Muscle layer of duodenum (tissue), 2 donors: Measurements from ENCODE around the gene TMTC2.

Experiments used
- H3K27ac ChIP-seq: one replicate; pipeline ENCODE4 v1.7.0; 2013; ENCODE audit warnings: mild to moderate bottlenecking, low read length
- H3K27me3 ChIP-seq: one replicate; pipeline ENCODE4 v1.7.0; 2013; ENCODE audit warnings: low read depth, mild to moderate bottlenecking, control low read depth, low read length
- H3K36me3 ChIP-seq, 2 donors: one replicate each; pipeline ENCODE4 v1.7.0; 2013; ENCODE audit warnings: low read length in 2 of 2, control low read depth in 1 of 2, mild to moderate bottlenecking in 1 of 2; ENCODE audit not compliant: insufficient read depth in 2 of 2, control insufficient read depth in 1 of 2
- H3K4me1 ChIP-seq, 2 donors: one replicate each; pipeline ENCODE4 v1.7.0; 2013; ENCODE audit warnings: low read length in 2 of 2, mild to moderate bottlenecking in 2 of 2, control low read depth in 1 of 2, moderate library complexity in 1 of 2; ENCODE audit not compliant: insufficient read depth in 2 of 2, control insufficient read depth in 1 of 2
- H3K4me3 ChIP-seq, 2 donors: one replicate each; pipeline ENCODE4 v1.7.0; 2013; ENCODE audit warnings: low read length in 2 of 2, low read depth in 1 of 2, mild to moderate bottlenecking in 1 of 2
- H3K9me3 ChIP-seq, 2 donors: one replicate each; pipeline ENCODE4 v1.7.0; 2013; ENCODE audit warnings: low read length in 2 of 2, control low read depth in 1 of 2, mild to moderate bottlenecking in 1 of 2; ENCODE audit not compliant: control insufficient read depth in 1 of 2
- donor health status: healthy.

The TMTC2 gene

DNA sequence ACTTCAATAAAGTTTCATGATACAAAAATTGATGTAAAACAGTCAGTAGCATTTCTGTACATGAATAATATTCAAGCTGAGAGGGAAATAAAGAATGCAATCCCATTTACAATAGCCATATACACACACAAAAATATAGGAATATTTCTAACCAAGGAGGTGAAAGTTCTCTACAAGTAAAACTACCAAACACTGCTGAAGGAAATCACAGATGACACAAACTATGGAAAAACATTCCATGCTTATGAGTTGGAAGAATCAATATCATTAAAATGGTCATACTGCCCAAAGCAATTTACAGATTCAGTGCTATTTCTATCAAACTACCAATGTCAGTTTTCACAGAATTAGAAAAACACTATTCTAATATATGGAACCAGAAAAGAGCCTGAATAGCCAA lies 272.3 kb downstream of the TMTC2 start:
- no peaks in the 10 kb centered on the region for H3K27me3 ChIP-seq
- no peak overlapping the region for H3K4me3 ChIP-seq
- H3K36me3 ChIP-seq, result no peaks in the 10 kb centered on the region
- no peaks in the 10 kb centered on the region for H3K9me3 ChIP-seq
- no peak overlapping the region for H3K27ac ChIP-seq
- H3K4me1 ChIP-seq, result peaks cover 0 to 3% of the 10 kb centered on the region in 2 donors

DNA sequence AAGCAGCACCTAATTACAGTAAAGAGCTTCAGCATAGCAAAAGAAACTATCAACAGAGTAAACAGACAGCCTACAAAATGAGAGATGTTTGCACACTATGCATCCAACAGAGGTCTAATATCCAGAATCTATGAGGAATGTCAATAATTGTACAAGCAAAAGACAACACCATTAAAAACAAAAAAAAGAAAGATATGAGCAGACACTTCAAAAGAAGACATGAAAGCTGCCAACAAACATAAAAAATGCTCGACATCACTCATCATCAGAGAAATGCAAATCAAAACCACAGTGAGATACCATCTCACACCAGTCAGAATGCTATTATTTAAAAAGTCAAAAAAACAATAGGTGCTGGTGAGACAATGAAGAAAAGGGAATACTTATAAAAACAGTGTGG lies 273.1 kb downstream of the TMTC2 start:
- peaks cover 0 to 3% of the 10 kb centered on the region in 2 donors for H3K4me1 ChIP-seq
- no peak overlapping the region for H3K27ac ChIP-seq

DNA sequence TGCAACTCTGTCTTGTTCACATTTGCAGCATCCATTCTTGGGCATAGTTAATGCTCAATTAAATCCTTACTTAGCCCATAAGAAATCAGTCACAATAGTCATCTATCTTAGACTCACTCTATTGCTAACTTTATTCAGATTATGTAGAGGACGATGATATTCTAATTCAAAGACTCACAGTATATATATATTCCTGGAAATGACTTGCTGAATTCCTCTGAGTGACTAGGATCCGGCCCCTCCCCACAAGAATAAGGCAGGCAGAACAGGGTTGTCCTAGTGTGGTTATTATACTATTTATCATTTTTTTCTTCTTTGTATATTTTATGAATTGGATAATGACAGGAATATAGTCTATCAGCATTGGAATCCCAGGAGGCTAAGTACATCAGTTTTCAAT lies 275.1 kb downstream of the TMTC2 start:
- H3K9me3 ChIP-seq, result no peaks in the 10 kb centered on the region
- H3K36me3 ChIP-seq, result no peaks in the 10 kb centered on the region
- no peaks in the 10 kb centered on the region for H3K27me3 ChIP-seq
- H3K27ac ChIP-seq, result peak overlapping the region; percentile 14
- H3K4me1 ChIP-seq, result no peaks in the 10 kb centered on the region
- H3K4me3 ChIP-seq, result no peak overlapping the region

More for the DNA sequence above, 273.1 kb downstream of the TMTC2 start:
- Histone ChIP-seq H3K36me3 (no peaks in the 10 kb centered on the region), H3K9me3 (no peaks in the 10 kb centered on the region), H3K27me3 (no peaks in the 10 kb centered on the region), H3K4me3 (no peak overlapping the region)

DNA sequence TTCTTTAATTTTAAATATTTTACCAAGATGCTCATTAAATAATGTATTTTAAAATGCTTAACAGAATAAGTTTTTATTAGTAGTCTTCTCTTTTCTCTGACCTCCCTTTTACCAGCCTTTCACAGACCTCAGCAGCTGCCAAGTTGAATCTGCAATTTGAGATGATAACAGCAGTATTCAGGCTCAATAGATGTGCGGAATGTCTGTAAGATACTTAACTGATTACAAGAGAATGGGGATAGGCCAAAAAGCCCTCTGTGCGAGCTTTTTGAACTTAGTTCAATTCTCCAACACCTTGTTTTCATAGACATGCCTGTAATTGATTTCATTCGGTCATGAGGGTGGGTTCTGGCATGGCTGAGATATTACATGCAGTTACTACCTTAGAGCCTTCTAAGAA lies 277.2 kb downstream of the TMTC2 start:
- no peaks in the 10 kb centered on the region for H3K9me3 ChIP-seq
- no peak overlapping the region for H3K4me3 ChIP-seq
- H3K27me3 ChIP-seq, result no peaks in the 10 kb centered on the region
- no peaks in the 10 kb centered on the region for H3K36me3 ChIP-seq
- peaks cover 0 to 3% of the 10 kb centered on the region in 2 donors for H3K4me1 ChIP-seq
- no peak overlapping the region for H3K27ac ChIP-seq

DNA sequence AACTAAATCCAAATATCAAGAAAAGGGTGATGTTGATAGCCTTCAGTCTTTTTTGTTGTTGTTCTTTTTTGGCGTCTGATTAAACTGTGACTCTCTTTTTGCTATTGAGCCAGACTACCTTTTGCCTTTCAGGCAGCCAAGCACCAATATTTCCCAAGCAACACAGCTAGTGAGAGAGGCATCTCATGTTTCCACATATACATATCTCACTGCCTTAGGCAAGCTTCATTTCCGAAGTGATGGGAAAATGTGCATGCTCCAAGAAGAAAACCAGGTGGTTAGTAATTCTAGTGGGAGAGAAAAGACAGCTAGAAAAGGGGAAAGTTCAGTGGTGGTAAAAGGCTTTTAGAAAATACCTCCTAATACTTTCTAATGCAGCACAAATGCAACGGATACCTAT lies 277.7 kb downstream of the TMTC2 start:
- Histone ChIP-seq H3K36me3 (no peaks in the 10 kb centered on the region), H3K4me3 (no peak overlapping the region), H3K27me3 (no peaks in the 10 kb centered on the region), H3K9me3 (no peaks in the 10 kb centered on the region), H3K27ac (no peak overlapping the region), H3K4me1 (peaks cover 0 to 3% of the 10 kb centered on the region in 2 donors)

DNA sequence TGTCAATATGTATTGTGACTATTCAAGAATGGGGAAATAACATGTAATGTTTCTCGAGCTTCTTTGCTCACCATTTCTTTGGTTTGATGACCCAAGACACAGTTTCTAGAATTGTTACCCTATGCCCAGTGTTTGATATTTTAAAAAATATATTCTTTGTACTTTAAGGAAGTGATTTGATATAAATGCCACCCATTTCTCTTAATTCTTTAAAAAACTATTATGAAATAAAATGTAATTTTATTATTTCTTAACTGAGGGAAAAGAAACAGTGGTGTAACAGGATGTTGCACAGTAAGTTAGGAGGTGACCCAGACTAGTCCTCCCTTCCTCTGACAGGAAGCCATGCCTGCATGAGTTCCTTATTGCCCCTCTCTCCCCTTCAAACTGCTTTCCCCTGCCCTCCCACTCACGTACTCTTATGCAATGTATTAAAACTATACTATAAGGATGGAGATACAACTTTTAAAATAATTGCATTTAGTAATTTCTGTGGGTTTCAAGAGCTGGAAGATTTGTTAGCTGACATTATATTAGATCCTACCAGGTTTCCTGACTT lies 279.4 kb downstream of the TMTC2 start:
- no peaks in the 10 kb centered on the region for H3K27me3 ChIP-seq
- H3K27ac ChIP-seq, result no peak overlapping the region
- H3K9me3 ChIP-seq, result no peaks in the 10 kb centered on the region
- H3K36me3 ChIP-seq, result no peaks in the 10 kb centered on the region
- peaks cover 0 to 3% of the 10 kb centered on the region in 2 donors for H3K4me1 ChIP-seq
- H3K4me3 ChIP-seq, result no peak overlapping the region

DNA sequence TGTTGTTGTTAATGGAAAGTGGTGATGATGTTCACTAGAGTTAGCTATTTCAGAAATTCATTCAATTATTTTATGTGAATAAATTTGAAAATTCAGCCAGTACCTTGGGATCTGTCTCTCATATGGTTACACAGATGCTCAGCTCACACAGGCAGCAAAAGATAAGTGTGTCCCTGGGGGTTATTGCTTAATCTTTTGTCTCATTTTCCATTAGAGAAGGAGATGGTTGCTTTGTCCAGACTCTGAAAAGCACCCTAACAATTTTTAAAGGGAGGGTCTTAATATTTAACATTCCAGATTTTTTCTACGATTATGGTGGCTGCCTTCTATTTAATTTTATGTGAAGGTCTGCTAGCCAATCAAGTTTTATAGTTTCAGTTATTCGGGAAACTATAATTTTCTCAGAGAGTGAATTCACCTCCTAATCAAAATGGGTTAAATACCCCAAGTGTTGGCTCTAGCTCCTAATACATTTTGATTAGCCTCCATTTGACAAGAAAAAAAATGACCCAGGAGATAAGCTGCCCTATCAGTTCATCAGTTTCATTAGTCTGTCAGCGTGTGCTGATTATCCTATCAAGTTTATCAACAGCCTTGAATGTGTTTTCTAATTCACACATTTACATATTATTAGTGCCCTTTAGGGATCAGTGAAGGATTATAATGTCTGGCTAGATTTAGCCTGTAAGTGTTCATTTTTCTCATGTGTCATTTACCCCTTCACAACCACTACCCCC lies 282.1 kb downstream of the TMTC2 start:
- H3K27me3 ChIP-seq, result no peaks in the 10 kb centered on the region
- no peaks in the 10 kb centered on the region for H3K36me3 ChIP-seq
- H3K4me3 ChIP-seq, result no peak overlapping the region
- no peak overlapping the region for H3K27ac ChIP-seq
- no peaks in the 10 kb centered on the region for H3K9me3 ChIP-seq
- H3K4me1 ChIP-seq, result peaks cover 0 to 3% of the 10 kb centered on the region in 2 donors

DNA sequence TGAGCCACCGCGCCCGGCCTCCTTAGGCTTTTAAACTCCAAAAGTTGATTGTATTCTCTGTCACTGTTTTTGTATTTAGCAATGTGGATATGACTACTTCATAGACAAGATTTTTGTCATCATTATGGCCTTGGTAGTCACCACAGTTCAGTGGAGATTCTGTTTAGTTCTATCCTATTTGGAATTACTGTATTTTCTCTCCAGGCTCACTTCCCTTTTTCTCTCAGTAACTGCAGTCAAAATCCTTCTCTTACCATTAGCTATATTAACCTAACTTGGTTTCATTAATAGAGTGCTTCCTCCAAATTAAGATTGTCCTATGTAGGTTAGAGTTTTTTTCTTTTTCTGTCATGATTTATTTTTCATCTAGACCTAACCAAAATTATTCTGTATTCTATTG lies 283.9 kb downstream of the TMTC2 start:
- Histone ChIP-seq H3K27me3 (no peaks in the 10 kb centered on the region), H3K9me3 (no peaks in the 10 kb centered on the region), H3K4me3 (no peak overlapping the region), H3K36me3 (no peaks in the 10 kb centered on the region), H3K4me1 (peaks cover 0 to 3% of the 10 kb centered on the region in 2 donors), H3K27ac (no peak overlapping the region)

DNA sequence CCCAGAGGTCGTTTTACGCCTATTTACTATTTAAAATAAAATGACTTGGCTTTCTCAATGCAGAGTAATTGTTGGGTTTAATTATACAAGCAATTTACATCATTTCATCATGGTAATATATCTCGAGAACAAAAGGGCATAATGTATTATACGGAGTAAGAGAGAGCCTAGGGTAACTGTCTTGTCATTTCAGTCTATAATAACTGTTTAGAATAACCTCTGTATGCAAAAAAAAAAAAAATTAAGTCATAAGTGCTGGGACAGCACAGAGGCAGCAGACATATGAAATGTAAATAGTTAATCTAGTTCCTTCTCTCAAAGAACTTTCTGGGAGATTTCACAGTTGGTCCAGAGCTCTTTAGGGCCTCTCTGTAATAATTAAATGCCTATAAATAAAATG lies 284.9 kb downstream of the TMTC2 start:
- no peaks in the 10 kb centered on the region for H3K27me3 ChIP-seq
- H3K9me3 ChIP-seq, result no peaks in the 10 kb centered on the region
- no peak overlapping the region for H3K27ac ChIP-seq
- H3K4me3 ChIP-seq, result no peak overlapping the region
- peaks cover 0 to 3% of the 10 kb centered on the region in 2 donors for H3K4me1 ChIP-seq
- no peaks in the 10 kb centered on the region for H3K36me3 ChIP-seq

DNA sequence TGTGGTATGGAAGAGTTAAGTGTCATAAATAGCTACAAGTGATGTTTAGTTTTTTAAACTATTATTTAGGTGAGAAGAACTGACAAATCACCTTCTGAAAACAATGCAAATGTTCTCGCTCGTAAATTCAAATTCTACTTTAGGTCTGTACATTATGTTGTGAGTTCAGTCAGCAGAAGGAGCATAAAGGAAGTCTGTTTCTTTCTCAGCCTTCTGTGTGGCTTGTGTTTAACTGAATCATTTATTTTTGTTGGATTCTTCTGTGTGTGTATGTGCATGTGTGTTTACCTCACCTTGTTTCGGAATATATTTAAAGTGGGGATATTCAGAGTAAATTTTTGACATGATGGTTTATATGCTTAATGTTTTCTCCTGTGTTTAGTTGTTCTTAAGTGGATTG lies 285.9 kb downstream of the TMTC2 start:
- Histone ChIP-seq H3K27me3 (no peaks in the 10 kb centered on the region), H3K4me3 (no peak overlapping the region), H3K36me3 (no peaks in the 10 kb centered on the region), H3K27ac (no peak overlapping the region), H3K4me1 (peaks cover 0 to 3% of the 10 kb centered on the region in 2 donors), H3K9me3 (no peaks in the 10 kb centered on the region)

DNA sequence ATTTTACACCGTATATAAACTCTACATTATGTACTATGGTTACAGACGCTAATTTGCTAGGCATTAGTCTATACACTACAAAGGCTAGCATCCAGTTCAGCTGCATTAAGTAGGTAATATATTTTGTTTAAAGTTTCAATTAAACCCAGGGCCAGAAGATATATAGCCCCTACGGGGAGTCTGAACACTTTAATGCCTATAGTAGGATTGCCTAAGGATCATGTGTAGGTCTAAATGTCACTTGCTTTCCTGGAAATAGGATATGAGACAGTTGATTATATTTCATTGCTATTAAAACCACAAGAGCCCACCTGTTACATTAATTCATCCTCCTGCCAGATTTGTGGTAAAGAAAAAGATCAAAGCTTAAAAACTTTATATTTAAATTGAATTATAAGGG lies 286.9 kb downstream of the TMTC2 start:
- Histone ChIP-seq H3K4me3 (no peak overlapping the region), H3K27ac (no peak overlapping the region), H3K4me1 (no peaks in the 10 kb centered on the region), H3K36me3 (no peaks in the 10 kb centered on the region), H3K9me3 (no peaks in the 10 kb centered on the region), H3K27me3 (no peaks in the 10 kb centered on the region)

DNA sequence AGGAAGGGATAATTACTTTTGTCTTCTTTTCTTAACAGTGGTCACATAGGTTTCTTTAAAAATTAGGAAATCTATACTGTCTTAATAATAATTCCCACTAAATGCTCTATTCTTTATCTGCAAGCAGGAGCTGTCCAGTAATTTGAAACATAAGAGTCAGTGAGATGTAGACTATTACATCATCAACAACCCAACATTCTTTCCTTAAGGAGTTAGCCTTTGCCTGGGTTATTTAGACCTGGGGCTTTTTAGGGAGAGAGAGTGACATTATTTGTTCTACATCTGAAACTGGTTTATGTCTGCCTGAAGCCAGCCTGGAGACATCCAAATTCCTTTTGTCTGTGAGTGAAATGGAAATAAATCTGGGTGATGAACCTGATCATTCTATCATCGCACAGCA lies 294.4 kb downstream of the TMTC2 start:
- H3K27ac ChIP-seq, result no peak overlapping the region

More for the DNA sequence above, 294.4 kb downstream of the TMTC2 start:
- Histone ChIP-seq H3K36me3 (peaks cover 0 to 6% of the 10 kb centered on the region in 2 donors), H3K9me3 (no peaks in the 10 kb centered on the region), H3K27me3 (no peaks in the 10 kb centered on the region), H3K4me1 (no peaks in the 10 kb centered on the region), H3K4me3 (no peak overlapping the region)
